Sciatic nerve (tissue), 2 donors: ENCODE measurements around the gene AMFR. TPM values are rescaled to one million over a fixed set of nuclear protein-coding genes. Genes with fewer than 3 reads are reported as not detected.

Source experiments
- ATAC-seq: fragments of 200-7000 bp; cut with Tn5 transposase; one replicate; pipeline ENCODE4 v1.9.1; 2020; ENCODE audit warnings: mild to moderate bottlenecking, moderate library complexity
- DNase-seq: peaks from one replicate; pipeline ENCODE4 v3.0.0-alpha.2; 2020; ENCODE audit warnings: low spot score
- intact Hi-C: fragments of 100-400 bp; cut with DNase I; formaldehyde crosslinking; loops from one replicate; pipeline ENCODE4 v1.14.2; 2022
- total RNA-seq: library from RNA; stranded (reverse); fragmentation: NEBNext Ultra II Directional; extraction: Animal tissue kit (Norgen Biotek cat#: 25700); gene quantifications from one replicate; pipeline ENCODE4 v1.2.1, GENCODE V29; 2021
- donor health status: DM: no; HTN: no; CAD: no.
- donor health status: DM: no; HTN: no; CAD: no.

The AMFR gene
- total RNA-seq, 1 donor from 2014 or later = 152 TPM

- intact Hi-C loops = no loop called here
- DNase-seq (peak; percentile 33), ATAC-seq (no peak)
Observed at GRCh38 chr16:56353054-56353921, 72.1 kb downstream of the AMFR start.

- ATAC-seq (no peak), DNase-seq (peak; percentile 35)
- intact Hi-C loops = no loop called here
Observed at GRCh38 chr16:56352351-56353053, 72.8 kb downstream of the AMFR start.

GRCh38 chr16:56351481-56351880, 73.9 kb downstream of the AMFR start:
- intact Hi-C loops = no loop called here
- no peak for ATAC-seq
- no peak for DNase-seq

- DNase-seq (no peak), ATAC-seq (no peak)
- intact Hi-C loops = no loop called here
Observed at GRCh38 chr16:56350491-56351405, 74.6 kb downstream of the AMFR start.

DNA sequence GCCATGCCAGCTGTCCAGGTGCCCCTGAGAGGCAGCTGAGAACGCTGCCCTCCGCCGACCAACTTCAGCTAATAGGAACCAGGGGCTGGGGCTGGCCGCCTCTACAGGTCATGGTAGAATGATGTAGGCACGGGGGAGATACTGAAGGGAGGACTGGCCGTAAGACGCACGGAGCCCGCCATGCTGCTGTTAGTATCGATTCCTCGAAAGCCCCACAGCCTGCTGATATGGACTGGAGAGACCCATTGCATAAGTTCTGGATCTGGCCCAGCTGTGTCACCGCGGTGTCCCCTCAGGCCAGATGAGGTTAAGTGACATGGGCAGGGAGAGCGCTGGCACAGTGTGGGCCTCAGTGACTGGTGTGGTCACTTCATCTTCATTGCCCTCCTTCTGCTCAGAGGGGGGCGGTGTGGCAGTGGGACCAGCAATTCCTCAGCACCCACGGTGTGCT, 75.6 kb downstream of the AMFR start:
- ATAC-seq = no peak
- no peak for DNase-seq
- intact Hi-C loops = no loop called here

GRCh38 chr16:56349086-56349415, 76.3 kb downstream of the AMFR start:
- no peak for DNase-seq
- intact Hi-C loops = no loop called here
- ATAC-seq = no peak

GRCh38 chr16:56348168-56349085, 76.9 kb downstream of the AMFR start:
- DNase-seq (no peak), ATAC-seq (no peak)
- intact Hi-C loops = no loop called here

GRCh38 chr16:56347670-56348069, 77.7 kb downstream of the AMFR start:
- intact Hi-C loops = no loop called here
- no peak for ATAC-seq
- no peak for DNase-seq

DNA sequence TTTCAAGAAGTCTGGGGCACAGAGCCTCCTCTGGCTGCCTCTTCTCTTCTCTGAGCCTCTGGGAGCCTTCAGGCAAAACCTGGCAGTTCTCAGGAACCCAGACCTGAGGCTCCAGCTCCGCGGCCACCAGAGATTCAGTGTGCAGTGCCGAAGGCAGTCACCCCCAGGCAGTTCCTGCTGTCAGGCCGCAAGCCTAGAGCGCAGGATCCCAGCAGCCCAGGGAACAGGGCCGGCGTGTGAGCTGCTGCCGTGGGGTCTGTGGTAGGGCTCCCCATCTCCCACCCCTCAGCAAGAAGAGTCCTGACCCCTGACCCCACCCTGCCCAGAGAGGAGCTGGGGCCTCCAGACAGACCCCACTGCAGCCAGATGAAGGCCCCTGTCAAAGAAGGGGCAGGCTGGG, 78.2 kb downstream of the AMFR start:
- no peak for ATAC-seq
- intact Hi-C loops = no loop called here
- no peak for DNase-seq

- DNase-seq (no peak), ATAC-seq (no peak)
- intact Hi-C loops = no loop called here
Observed at GRCh38 chr16:56346131-56346890, 79.0 kb downstream of the AMFR start.

- ATAC-seq (no peak), DNase-seq (no peak)
- intact Hi-C loops = no loop called here
Observed at GRCh38 chr16:56345406-56346050, 79.8 kb downstream of the AMFR start.

GRCh38 chr16:56344518-56345405, 80.6 kb downstream of the AMFR start:
- ATAC-seq = no peak
- intact Hi-C loops = no loop called here
- no peak for DNase-seq

DNA sequence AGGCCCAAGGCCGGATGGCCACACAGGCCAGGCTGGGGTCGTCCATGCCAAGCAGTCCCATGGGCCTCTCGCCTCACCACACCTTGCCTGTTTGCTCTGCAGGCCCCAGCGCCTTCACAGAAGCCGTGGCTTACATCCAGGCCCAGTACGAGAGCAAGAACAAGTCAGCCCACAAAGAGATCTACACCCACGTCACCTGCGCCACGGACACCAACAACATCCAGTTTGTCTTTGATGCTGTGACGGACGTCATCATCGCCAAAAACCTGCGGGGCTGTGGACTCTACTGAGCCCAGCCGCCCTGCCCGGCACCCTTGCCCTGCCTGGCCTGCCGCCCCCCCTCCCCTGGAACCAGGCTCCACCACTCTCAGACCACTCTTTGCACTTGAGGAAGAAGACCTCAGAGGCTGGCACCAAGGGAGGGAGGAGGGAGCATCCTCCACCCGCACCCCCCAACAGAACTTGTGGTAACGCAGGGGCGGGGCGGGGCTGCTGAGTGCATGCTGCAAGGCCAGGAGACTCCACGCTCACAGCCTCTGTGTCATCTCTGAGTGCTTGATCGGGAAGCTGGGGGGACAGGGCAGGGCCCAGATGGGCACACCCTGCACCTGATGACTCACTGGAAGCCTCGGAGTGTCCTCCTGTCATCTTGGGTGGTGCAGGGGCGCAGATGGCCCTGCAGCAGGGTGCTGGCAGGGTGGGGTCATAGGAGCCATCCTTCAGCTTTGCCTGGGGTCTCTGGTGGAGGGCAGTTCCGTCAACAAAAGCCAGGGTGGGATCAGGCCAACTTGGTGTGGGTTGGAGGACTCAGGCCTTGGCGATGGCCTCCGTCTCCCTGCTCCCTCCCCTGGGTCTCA, 81.5 kb downstream of the AMFR start:
- ATAC-seq (no peak), DNase-seq (no peak)
- intact Hi-C loops = no loop called here

DNA sequence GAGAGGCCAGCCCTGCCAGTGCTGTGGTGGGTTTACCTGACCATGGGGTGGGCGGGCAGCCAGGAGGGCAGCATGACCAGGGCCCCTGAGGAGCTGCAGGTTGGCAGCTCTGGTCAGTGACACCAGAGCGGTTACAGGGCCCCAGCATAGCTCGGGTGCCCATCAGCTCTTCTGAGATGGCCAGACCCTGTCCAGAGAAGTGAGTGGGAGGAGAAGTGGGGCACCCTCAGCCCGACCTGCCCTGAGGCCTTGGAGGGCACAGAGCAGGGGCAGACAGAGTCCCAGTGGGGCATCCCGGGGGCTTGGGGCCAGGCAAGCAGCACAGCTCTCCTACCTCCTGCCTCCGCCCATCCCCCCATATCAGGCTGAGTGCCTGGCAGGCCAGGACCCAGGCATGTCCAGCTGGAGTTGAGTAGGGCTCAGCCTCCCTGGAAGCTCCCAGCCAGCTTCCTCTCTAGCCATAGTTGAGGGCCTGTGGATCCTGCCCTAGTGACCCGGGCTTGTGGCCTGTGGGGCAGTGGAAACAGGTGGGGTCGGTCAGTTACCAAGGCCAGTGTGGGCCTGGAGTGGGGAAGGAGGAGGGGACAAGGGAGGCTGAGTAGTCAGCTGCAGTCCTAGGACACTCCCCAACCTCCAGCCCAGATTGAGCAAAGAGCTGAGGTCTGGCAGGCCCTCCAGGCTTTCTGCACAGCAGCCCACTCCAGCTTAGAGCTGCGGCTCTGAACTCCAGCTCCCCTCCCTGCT, 83.5 kb downstream of the AMFR start:
- no peak for DNase-seq
- ATAC-seq = peak; percentile 7
- intact Hi-C loops = no loop called here

GRCh38 chr16:56340864-56341365, 84.4 kb downstream of the AMFR start:
- intact Hi-C loops = no loop called here
- ATAC-seq = no peak

More at GRCh38 chr16:56340864-56341365, 84.4 kb downstream of the AMFR start:
- no peak for DNase-seq
